ENCODE measurements around the gene EVPL. TPM values are rescaled to one million over a fixed set of nuclear protein-coding genes. Genes with fewer than 3 reads are reported as not detected.
A peak's percentile ranks its signal among the peaks of the same experiment; 100 is the strongest.

Gene EVPL
- total RNA-seq, 1 experiment from 2014 or later, result 58.0 TPM

- Histone ChIP-seq H3K4me3 (replicated peaks in 1 of 2; ENCODE audit: low read depth in 1 of 2, low read length in 2 of 2) (no peak overlapping the region), H3K27ac (ENCODE audit: low read depth, low read length) (no peak overlapping the region), H2AFZ (ENCODE audit: low read depth, low read length, poor library complexity, severe bottlenecking) (no peak overlapping the region), H3K27me3 (ENCODE audit: insufficient read depth, low read length) (no peaks in the 10 kb centered on the region), H3K36me3 (ENCODE audit: control insufficient read depth in 1 of 2, insufficient read depth in 2 of 2, low read length in 2 of 2) (no peaks in the 10 kb centered on the region; a peak in 1 of 4 replicates), H3K4me2 (ENCODE audit: low read length) (no peak overlapping the region), H3K4me1 (ENCODE audit: control insufficient read depth in 1 of 2, insufficient read depth in 2 of 2, low read length in 2 of 2) (peaks cover 3 to 13% of the 10 kb centered on the region in 2 experiments; a peak in 3 of 4 replicates), H4K20me1 (ENCODE audit: insufficient read depth) (no peaks in the 10 kb centered on the region), H3K79me2 (ENCODE audit: insufficient read depth, low read length) (no peaks in the 10 kb centered on the region), H3K9me3 (ENCODE audit: control insufficient read depth in 1 of 2, insufficient read depth in 1 of 2, low read depth in 1 of 2, low read length in 2 of 2) (no peaks in the 10 kb centered on the region), H3K9ac (ENCODE audit: low read length) (no peak overlapping the region), H3K9me2 (ENCODE audit: insufficient read depth) (no peaks in the 10 kb centered on the region)
- no peak for TF ChIP-seq CTCF (IDR thresholded peaks at IDR 0.05 in 2 of 3, conservative IDR thresholded peaks at IDR 0.05 in 1 of 3; ENCODE audit: borderline replicate concordance in 1 of 3, insufficient read depth in 1 of 3, low read depth in 2 of 3, low read length in 2 of 3)
- TF ChIP-seq MAX (IDR thresholded peaks at IDR 0.05), result no peak
- no peak for TF ChIP-seq JUND (IDR thresholded peaks at IDR 0.05)
- TF ChIP-seq SP1 (IDR thresholded peaks at IDR 0.05; ENCODE audit: low read depth), result no peak
- TF ChIP-seq FOSL1 (IDR thresholded peaks at IDR 0.05; ENCODE audit: low read depth), result no peak
- TF ChIP-seq ATF3 (IDR thresholded peaks at IDR 0.05), result no peak
- DNase-seq (ENCODE audit: low read depth, low spot score), result no peak
- CTCF ChIA-PET, result interaction anchor here (2.2 kb wide), 1 partner anchor 9 kb away, joined by 10 read pairs; the partner anchor contains the start of gene CDK3
- intact Hi-C loops (cut with micrococcal nuclease), result no loop called here
- no peak for ATAC-seq
- BruUV-seq (replicated peaks), result no TSS peak
- POLR2A ChIA-PET, result interaction anchor here (0.6 to 1.2 kb wide), 2 partner anchors 9 to 87 kb away, joined by 3 read pairs; partner anchors contain the start of genes CDK3 and MRPL38
- RAD21 ChIA-PET (ENCODE audit: low non-redundant PET in 1 of 2, low total read pairs in 2 of 2, uncharacterized antibody in 2 of 2, unreplicated experiment in 2 of 2), result interaction anchor here in 1 of 2 experiments (0.6 kb wide), 1 partner anchor 28 kb away, joined by 6 read pairs; no protein-coding TSS in a partner anchor
Measured at GRCh38 chr17:75991396-75991795, 35.7 kb downstream of the EVPL start.

- TF ChIP-seq EGR1 (IDR thresholded peaks at IDR 0.05; ENCODE audit: low read depth) (no peak), ZBTB33 (IDR thresholded peaks at IDR 0.05; ENCODE audit: extremely low read depth, insufficient replicate concordance, low read length) (no peak), ZFX (IDR thresholded peaks at IDR 0.05) (no peak), EZH2 (IDR thresholded peaks at IDR 0.05) (no peak), REST (IDR thresholded peaks at IDR 0.05; ENCODE audit: low read depth) (no peak), ELF1 (IDR thresholded peaks at IDR 0.05; ENCODE audit: borderline replicate concordance, low read depth) (no peak), EZH2phosphoT487 (IDR thresholded peaks at IDR 0.05; ENCODE audit: borderline replicate concordance) (no peak)
- no peak overlapping the region for H3K4me3 ChIP-seq (replicated peaks in 1 of 2; ENCODE audit: low read depth in 1 of 2, low read length in 2 of 2)
- no peaks in the 10 kb centered on the region; a peak in 1 of 4 replicates for H3K36me3 ChIP-seq (ENCODE audit: control insufficient read depth in 1 of 2, insufficient read depth in 2 of 2, low read length in 2 of 2)
- no peaks in the 10 kb centered on the region for H3K9me2 ChIP-seq (ENCODE audit: insufficient read depth)
- BruUV-seq (replicated peaks), result no TSS peak
- no peaks in the 10 kb centered on the region for H3K9me3 ChIP-seq (ENCODE audit: control insufficient read depth in 1 of 2, insufficient read depth in 1 of 2, low read depth in 1 of 2, low read length in 2 of 2)
- peak overlapping the region; percentile 4; the same call in 1 of the 2 replicates for H3K4me2 ChIP-seq (ENCODE audit: low read length)
- H4K20me1 ChIP-seq (ENCODE audit: insufficient read depth), result no peaks in the 10 kb centered on the region
- H3K79me2 ChIP-seq (ENCODE audit: insufficient read depth, low read length), result no peaks in the 10 kb centered on the region
- no peak overlapping the region for H3K27ac ChIP-seq (ENCODE audit: low read depth, low read length)
- no peak overlapping the region for H2AFZ ChIP-seq (ENCODE audit: low read depth, low read length, poor library complexity, severe bottlenecking)
- H3K27me3 ChIP-seq (ENCODE audit: insufficient read depth, low read length), result no peaks in the 10 kb centered on the region
- no peak overlapping the region for H3K9ac ChIP-seq (ENCODE audit: low read length)
- ChIA-PET POLR2A (no interaction called here), CTCF (no interaction called here), RAD21 (ENCODE audit: low non-redundant PET in 1 of 2, low total read pairs in 2 of 2, uncharacterized antibody in 2 of 2, unreplicated experiment in 2 of 2) (no interaction called here)
- ATAC-seq (0 out of 2 replicates have a peak, but pooled peaks have one; percentile 21), DNase-seq (ENCODE audit: low read depth, low spot score) (no peak)
- H3K4me1 ChIP-seq (ENCODE audit: control insufficient read depth in 1 of 2, insufficient read depth in 2 of 2, low read length in 2 of 2), result peaks cover 5 to 18% of the 10 kb centered on the region in 2 experiments; a peak in 2 of 4 replicates
- intact Hi-C loops (cut with micrococcal nuclease), result no loop called here
Measured at GRCh38 chr17:75987041-75987440, 40.1 kb downstream of the EVPL start.
